Measurements from ENCODE around the gene IL23A.

The IL23A gene

DNA sequence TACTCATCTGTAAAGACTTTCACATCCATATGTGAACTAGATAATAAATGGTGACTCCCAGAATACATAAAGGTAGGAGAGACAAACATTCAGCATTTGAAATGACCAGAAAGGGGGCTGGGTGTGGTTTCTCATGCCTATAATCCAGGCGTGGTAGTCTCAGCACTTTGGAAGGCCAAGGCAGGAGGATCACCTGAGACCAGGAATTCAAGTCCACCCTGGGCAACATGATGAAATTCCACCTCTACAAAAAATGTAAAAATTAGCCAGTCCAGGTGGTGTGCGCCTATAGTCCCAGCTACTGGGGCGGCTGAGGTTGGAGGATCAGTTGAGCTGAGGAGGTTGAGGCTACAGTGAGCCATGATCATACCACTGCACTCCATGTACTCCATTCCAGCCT lies 34.4 kb upstream of the IL23A start:
- H3K4me2 ChIP-seq = no peak overlapping the region
- no peak overlapping the region for H3K9ac ChIP-seq
- H3K36me3 ChIP-seq (ENCODE audit: insufficient read depth) = no peaks in the 10 kb centered on the region
- no peak for TF ChIP-seq CTCF (conservative IDR thresholded peaks at IDR 0.05; ENCODE audit: low read depth, low read length)
- no peak overlapping the region for H3K4me3 ChIP-seq (IDR thresholded peaks at IDR 0.05; ENCODE audit: insufficient read depth, low read depth, low read length)
- H2AFZ ChIP-seq (ENCODE audit: low read depth) = no peak overlapping the region
- H4K20me1 ChIP-seq (ENCODE audit: insufficient read depth) = no peaks in the 10 kb centered on the region
- H3K4me1 ChIP-seq (ENCODE audit: low read depth, poor library complexity, severe bottlenecking) = peaks cover 31% of the 10 kb centered on the region
- no peaks in the 10 kb centered on the region for H3K27me3 ChIP-seq (ENCODE audit: insufficient read depth, low read depth)
- H3K79me2 ChIP-seq (ENCODE audit: insufficient read depth, low read depth) = peaks cover 17% of the 10 kb centered on the region
- H3K27ac ChIP-seq = no peak overlapping the region

DNA sequence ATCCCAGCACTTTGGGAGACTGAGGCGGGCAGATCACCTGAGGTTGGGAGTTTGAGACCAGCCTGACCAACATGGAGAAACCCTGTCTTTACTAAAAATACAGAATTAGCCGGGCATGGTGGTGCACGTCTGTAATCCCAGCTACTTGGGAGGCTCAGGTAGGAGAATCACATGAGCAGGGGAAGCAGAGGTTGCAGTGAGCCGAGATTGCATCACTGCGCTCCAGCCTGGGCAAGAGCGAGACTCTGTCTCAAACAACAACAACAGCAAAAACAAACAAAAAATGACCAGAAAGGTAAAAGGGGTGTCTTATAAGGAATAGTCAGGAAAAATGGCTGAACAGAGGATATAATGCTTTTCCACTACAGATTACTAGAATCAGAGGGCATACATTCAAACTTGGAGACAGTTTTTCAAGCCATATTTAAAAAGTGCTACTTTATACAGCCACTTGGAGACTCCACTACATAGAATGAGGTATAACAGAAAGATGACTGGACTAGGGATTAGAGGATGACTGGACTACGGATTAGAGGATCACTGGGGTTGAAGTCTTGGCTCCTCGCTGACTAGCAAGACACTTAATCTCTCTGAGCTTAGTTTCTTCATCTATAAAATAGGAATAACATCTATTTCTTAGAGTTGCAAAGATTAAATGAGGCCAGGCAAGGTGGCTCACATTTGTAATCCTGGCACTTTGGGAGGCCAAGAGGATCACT lies 33.7 kb upstream of the IL23A start:
- Histone ChIP-seq H3K36me3 (ENCODE audit: insufficient read depth) (no peaks in the 10 kb centered on the region), H3K79me2 (ENCODE audit: insufficient read depth, low read depth) (peaks cover 10% of the 10 kb centered on the region; the same call in 1 of the 2 replicates), H3K27ac (no peak overlapping the region), H3K9ac (no peak overlapping the region), H3K4me3 (IDR thresholded peaks at IDR 0.05; ENCODE audit: insufficient read depth, low read depth, low read length) (no peak overlapping the region), H4K20me1 (ENCODE audit: insufficient read depth) (no peaks in the 10 kb centered on the region), H3K4me1 (ENCODE audit: low read depth, poor library complexity, severe bottlenecking) (peaks cover 31% of the 10 kb centered on the region), H3K4me2 (no peak overlapping the region), H3K27me3 (ENCODE audit: insufficient read depth, low read depth) (no peaks in the 10 kb centered on the region), H2AFZ (ENCODE audit: low read depth) (no peak overlapping the region)
- TF ChIP-seq CTCF (conservative IDR thresholded peaks at IDR 0.05; ENCODE audit: low read depth, low read length) = no peak

- H3K4me3 ChIP-seq (IDR thresholded peaks at IDR 0.05; ENCODE audit: insufficient read depth, low read depth, low read length) = no peak overlapping the region
- H3K9ac ChIP-seq = no peak overlapping the region
- peaks cover 12% of the 10 kb centered on the region for H3K4me1 ChIP-seq (ENCODE audit: low read depth, poor library complexity, severe bottlenecking)
- H2AFZ ChIP-seq (ENCODE audit: low read depth) = no peak overlapping the region
- no peaks in the 10 kb centered on the region for H3K27me3 ChIP-seq (ENCODE audit: insufficient read depth, low read depth)
- H4K20me1 ChIP-seq (ENCODE audit: insufficient read depth) = no peaks in the 10 kb centered on the region
- TF ChIP-seq CTCF (conservative IDR thresholded peaks at IDR 0.05; ENCODE audit: low read depth, low read length) = no peak
- H3K4me2 ChIP-seq = no peak overlapping the region
- H3K79me2 ChIP-seq (ENCODE audit: insufficient read depth, low read depth) = no peaks in the 10 kb centered on the region; the same call in 1 of the 2 replicates
- H3K36me3 ChIP-seq (ENCODE audit: insufficient read depth) = no peaks in the 10 kb centered on the region; the same call in 1 of the 2 replicates
- no peak overlapping the region for H3K27ac ChIP-seq
Measured at GRCh38 chr12:56307221-56307965, 31.3 kb upstream of the IL23A start.

DNA sequence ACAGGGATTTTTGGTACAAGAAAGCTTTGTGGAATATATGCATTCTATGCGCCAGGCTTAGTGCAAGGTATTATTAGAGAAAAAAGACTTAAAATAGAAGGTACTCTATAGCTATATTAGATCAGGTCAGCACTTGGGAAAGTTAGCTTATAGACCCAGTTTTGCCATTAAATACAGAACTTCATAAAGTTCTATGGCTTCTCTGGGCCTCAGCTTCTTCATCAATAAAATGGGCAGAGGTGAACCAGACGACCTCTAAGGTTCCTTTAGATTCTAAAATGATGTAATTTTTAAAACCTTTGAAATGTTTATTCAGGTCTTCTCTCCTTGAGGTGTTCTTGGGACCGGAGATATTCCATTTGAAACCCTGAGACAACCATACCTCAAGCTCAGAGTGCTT lies 30.0 kb upstream of the IL23A start:
- Histone ChIP-seq H3K27ac (no peak overlapping the region), H4K20me1 (ENCODE audit: insufficient read depth) (no peaks in the 10 kb centered on the region), H2AFZ (ENCODE audit: low read depth) (no peak overlapping the region), H3K36me3 (ENCODE audit: insufficient read depth) (no peaks in the 10 kb centered on the region; the same call in 1 of the 2 replicates), H3K27me3 (ENCODE audit: insufficient read depth, low read depth) (no peaks in the 10 kb centered on the region), H3K9ac (no peak overlapping the region), H3K79me2 (ENCODE audit: insufficient read depth, low read depth) (peaks cover 1% of the 10 kb centered on the region; the same call in 1 of the 2 replicates), H3K4me1 (ENCODE audit: low read depth, poor library complexity, severe bottlenecking) (no peaks in the 10 kb centered on the region), H3K4me3 (IDR thresholded peaks at IDR 0.05; ENCODE audit: insufficient read depth, low read depth, low read length) (no peak overlapping the region), H3K4me2 (no peak overlapping the region)
- no peak for TF ChIP-seq CTCF (conservative IDR thresholded peaks at IDR 0.05; ENCODE audit: low read depth, low read length)
